T-helper 2 cell treated with Interferon-gamma antibody and Interleukin-4, amounts not matched to agents 5 μg/mL and 100 μg/mL, for 36 hours (primary cell): ENCODE results near the gene METTL9.

Experiments used
- DNase-seq: peaks from one replicate; pipeline ENCODE4 v3.0.0; 2021; ENCODE audit warnings: low spot score
- H3K27ac Mint-ChIP-seq: one replicate; pipeline ENCODE4 v1.8.0; 2021; ENCODE audit warnings: mild to moderate bottlenecking, mixed read lengths
- H3K27me3 Mint-ChIP-seq: one replicate; pipeline ENCODE4 v1.8.0; 2021; ENCODE audit warnings: low read depth, mixed read lengths
- H3K36me3 Mint-ChIP-seq: one replicate; pipeline ENCODE4 v1.8.0; 2021; ENCODE audit warnings: low read depth, mixed read lengths
- H3K4me1 Mint-ChIP-seq: one replicate; pipeline ENCODE4 v1.8.0; 2021; ENCODE audit warnings: low read depth, mixed read lengths
- H3K4me3 Mint-ChIP-seq: one replicate; pipeline ENCODE4 v1.8.0; 2022; ENCODE audit warnings: mild to moderate bottlenecking, moderate library complexity, mixed read lengths
- H3K9me3 Mint-ChIP-seq: one replicate; pipeline ENCODE4 v1.8.0; 2021; ENCODE audit warnings: mixed read lengths

The METTL9 gene

DNA sequence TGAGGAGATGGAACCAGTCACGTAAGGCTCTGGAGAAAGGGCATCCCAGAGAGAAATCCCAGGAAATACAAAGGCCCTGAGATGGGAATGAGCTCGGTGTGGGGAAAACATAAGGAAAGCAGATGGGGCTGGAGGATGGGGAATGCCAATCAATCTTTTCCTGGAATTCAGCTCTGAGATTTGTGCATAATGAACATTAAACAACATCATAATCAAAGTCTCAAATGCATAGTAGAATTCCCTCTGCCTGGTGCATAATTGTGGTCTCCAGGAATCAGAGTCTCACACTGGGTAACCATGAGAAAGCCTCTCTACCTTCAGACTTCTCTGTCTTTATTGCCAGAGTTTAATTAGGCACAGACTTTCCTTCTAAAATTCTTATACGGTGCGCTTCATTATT is 95.2 kb downstream of the METTL9 start:
- DNase-seq, result no peak
- Mint-ChIP-seq H3K27ac (no peak overlapping the region), H3K9me3 (no peaks in the 10 kb centered on the region), H3K4me3 (no peak overlapping the region), H3K36me3 (no peaks in the 10 kb centered on the region), H3K4me1 (no peaks in the 10 kb centered on the region), H3K27me3 (peaks cover 4% of the 10 kb centered on the region)

DNA sequence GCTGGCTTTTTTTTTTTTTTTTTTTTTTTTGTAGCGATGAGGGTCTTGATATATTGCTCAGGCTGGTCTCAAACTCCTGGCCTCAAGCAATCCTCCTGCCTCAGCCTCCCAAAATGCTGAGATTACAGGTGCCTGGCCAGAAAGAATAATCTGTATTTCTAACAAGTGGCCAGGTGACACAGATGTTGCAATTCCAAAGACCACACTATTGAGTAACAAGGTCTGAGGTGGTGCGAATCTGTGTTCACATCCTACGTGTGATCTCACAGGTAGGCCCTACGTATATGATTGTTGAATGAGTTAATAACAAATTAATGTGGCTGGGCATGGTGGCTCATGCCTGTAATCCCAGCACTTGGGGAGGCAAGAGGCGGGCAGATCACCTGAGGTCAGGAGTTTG is 97.7 kb downstream of the METTL9 start:
- Mint-ChIP-seq H3K4me1 (no peaks in the 10 kb centered on the region), H3K4me3 (no peak overlapping the region), H3K27me3 (peaks cover 2% of the 10 kb centered on the region), H3K9me3 (no peaks in the 10 kb centered on the region), H3K27ac (no peak overlapping the region), H3K36me3 (no peaks in the 10 kb centered on the region)
- no peak for DNase-seq

DNA sequence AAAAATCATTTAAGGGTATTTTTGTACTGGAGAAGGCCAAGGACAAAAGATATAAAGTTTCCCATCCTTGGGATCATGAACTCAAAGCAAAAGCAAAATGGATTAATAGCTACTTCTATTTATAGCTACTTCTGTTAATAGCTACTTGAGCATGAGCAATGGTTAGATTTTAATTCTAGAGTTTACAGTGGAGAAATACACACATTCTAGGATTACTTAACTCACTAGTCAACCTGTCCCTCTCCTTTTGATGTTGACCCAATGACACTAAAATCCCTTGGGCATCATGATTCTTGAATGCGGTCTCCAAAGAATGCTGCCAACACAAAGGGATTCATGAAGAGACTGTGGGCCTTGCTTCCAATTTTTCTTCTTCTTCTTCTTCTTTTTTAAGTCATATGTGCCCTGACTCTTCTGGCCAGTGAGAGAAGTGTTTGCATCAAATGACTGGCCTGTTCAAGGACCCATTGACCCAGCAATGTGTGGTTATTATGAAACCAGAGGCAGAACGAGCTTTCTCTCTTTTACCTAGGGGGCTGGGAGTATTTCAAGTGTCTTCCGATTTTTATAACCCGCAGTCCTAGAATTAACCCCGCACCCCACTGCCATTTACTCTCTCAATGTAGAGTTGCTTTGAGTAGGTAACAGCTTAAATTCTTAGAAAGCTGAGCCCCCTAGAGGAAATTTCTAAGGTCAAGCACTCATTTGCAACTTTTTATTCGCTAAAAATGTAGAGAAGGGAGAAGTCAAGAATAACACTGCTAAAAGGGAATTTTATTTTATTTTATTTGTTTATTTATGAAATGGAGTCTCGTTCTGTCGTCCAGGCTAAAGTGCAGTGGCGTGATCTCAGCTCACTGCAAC is 99.0 kb downstream of the METTL9 start:
- no peak overlapping the region for H3K4me3 Mint-ChIP-seq
- H3K36me3 Mint-ChIP-seq, result no peaks in the 10 kb centered on the region
- no peak overlapping the region for H3K27ac Mint-ChIP-seq
- no peaks in the 10 kb centered on the region for H3K4me1 Mint-ChIP-seq
- H3K9me3 Mint-ChIP-seq, result no peaks in the 10 kb centered on the region
- DNase-seq, result no peak
- H3K27me3 Mint-ChIP-seq, result peaks cover 2% of the 10 kb centered on the region

DNA sequence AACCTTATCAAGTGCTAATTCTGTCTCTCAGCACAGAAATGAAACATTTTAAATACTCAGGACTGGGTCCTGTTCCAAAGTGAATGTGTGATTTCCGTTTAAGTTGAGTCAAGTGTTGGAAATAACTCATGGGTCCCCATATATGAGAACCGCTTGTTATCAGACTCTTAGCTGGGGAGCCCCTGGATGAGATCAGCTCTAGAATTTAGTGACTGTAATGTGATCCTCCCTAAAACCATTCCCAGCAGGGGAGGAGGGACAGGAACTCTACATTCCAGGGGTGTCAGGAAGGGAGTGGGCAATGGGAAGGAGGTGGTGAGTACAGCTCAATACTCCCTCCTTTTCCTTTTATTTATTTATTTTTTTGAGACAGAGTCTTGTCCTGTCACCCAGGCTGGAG is 101.9 kb downstream of the METTL9 start:
- Mint-ChIP-seq H3K4me1 (peaks cover 2% of the 10 kb centered on the region), H3K9me3 (no peaks in the 10 kb centered on the region), H3K27ac (no peak overlapping the region), H3K36me3 (no peaks in the 10 kb centered on the region), H3K4me3 (no peak overlapping the region), H3K27me3 (no peaks in the 10 kb centered on the region)
- no peak for DNase-seq

DNA sequence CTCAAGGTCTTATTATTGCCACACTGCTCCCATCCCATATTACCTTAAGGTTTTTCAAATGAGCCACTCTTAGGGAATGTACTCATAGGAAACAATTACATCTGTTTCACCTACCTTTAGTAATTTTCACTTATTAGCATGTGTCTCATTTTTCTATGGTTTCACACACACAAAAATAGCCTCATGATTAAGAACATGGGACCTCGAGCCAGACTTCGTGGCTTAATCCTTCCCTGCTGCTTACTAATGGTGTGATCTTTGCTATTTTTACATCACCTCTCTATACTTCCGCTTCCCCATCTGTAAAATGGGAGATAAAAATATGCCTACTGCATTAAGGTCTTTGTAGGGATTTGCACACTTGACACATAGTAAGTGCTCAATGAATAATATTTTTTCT is 102.9 kb downstream of the METTL9 start:
- no peaks in the 10 kb centered on the region for H3K36me3 Mint-ChIP-seq
- H3K27me3 Mint-ChIP-seq, result no peaks in the 10 kb centered on the region
- H3K4me3 Mint-ChIP-seq, result no peak overlapping the region
- H3K4me1 Mint-ChIP-seq, result peaks cover 2% of the 10 kb centered on the region
- no peak for DNase-seq
- no peaks in the 10 kb centered on the region for H3K9me3 Mint-ChIP-seq
- H3K27ac Mint-ChIP-seq, result no peak overlapping the region

DNA sequence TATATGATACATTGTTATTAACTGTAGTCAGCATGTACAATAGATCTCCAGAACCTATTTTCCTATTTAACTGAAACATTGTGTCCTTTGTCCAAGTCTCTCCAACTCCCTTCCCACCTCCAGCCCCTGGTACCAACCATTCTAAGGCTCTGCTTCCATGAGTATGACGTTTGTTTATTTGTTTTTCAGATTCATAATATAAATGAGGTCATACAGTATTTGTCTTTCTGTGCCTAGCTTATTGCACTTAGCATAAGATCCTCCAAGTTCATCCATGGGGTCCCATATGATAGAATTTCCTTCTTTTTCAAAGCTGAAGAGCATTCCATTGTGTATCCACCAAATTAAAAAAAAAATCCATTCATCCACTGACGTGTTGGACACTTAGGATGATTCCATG is 103.8 kb downstream of the METTL9 start:
- Mint-ChIP-seq H3K27me3 (no peaks in the 10 kb centered on the region), H3K4me3 (no peak overlapping the region), H3K9me3 (no peaks in the 10 kb centered on the region), H3K27ac (no peak overlapping the region), H3K4me1 (peaks cover 2% of the 10 kb centered on the region), H3K36me3 (no peaks in the 10 kb centered on the region)
- DNase-seq, result no peak

DNA sequence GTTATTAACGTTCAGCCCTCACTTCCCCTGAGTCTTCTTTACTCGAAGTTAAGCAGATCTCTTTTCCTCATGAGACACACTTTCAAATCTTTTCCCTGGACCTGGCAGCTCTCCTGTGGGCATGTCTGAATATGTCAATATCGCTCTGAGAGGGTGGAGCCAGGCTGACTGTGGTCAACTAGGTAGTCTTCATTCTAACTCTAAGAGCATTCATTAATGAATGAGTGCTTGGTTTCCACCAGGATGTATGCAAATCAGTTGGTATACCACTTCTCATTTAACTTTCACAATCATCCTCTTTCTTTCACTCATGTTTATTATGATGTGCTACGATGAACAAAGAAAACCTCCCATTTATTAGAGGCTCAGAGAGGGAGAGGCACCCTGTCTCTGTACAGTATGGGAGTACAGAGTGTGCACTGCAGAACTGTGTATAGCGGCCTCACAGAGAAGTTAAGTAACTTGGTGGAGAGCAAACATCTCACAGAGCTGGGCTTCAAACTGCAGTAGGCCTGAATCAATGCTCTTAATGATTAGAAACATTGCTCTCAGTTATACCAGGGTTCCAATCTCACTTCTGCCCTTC is 104.3 kb downstream of the METTL9 start:
- no peak overlapping the region for H3K4me3 Mint-ChIP-seq
- no peak for DNase-seq
- H3K36me3 Mint-ChIP-seq, result no peaks in the 10 kb centered on the region
- peaks cover 4% of the 10 kb centered on the region for H3K4me1 Mint-ChIP-seq
- H3K9me3 Mint-ChIP-seq, result no peaks in the 10 kb centered on the region
- H3K27ac Mint-ChIP-seq, result no peak overlapping the region
- no peaks in the 10 kb centered on the region for H3K27me3 Mint-ChIP-seq

DNA sequence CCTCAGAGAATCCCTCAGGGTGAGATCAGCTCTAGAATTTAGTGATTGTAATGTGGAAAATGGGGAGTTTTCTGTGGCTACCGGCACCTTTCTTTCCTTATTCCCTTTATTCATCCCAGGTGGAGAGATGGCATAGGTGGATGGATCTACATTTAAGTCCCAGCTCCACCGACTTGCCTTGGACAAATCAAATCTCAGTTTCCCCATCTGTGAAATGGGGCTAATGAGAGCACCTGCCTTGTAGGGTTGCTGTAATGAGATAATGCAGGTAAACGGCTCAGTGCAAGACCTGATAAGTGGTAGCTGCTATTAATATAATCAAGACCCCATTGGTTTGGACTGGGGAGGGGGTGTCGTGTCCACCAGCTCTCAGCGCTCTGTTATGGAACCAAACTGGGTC is 104.9 kb downstream of the METTL9 start:
- DNase-seq, result no peak
- H3K4me3 Mint-ChIP-seq, result no peak overlapping the region
- no peak overlapping the region for H3K27ac Mint-ChIP-seq
- no peaks in the 10 kb centered on the region for H3K36me3 Mint-ChIP-seq
- H3K9me3 Mint-ChIP-seq, result no peaks in the 10 kb centered on the region
- H3K4me1 Mint-ChIP-seq, result peaks cover 4% of the 10 kb centered on the region
- no peaks in the 10 kb centered on the region for H3K27me3 Mint-ChIP-seq

DNA sequence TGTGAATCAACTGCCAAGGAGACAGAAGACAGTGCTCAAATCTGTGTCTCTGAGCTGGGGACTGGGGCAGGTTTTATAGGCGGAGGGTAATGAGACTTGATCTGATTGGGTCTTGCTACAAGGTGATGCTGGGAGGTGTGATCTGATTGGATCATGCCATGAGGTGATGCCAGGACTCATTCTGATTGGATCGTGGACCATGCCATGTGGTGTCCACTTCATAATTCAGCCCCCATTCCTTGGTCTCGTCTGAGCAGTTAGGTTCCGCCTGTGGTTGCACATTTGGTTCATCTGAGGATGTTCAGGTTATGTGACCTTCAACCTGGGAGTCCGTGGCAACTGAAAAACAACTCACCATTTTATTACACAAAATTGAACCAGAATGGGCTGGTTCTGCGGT is 105.4 kb downstream of the METTL9 start:
- peaks cover 4% of the 10 kb centered on the region for H3K4me1 Mint-ChIP-seq
- no peak for DNase-seq

More for the DNA sequence above, 105.4 kb downstream of the METTL9 start:
- no peak overlapping the region for H3K4me3 Mint-ChIP-seq
- H3K36me3 Mint-ChIP-seq, result no peaks in the 10 kb centered on the region
- H3K27ac Mint-ChIP-seq, result no peak overlapping the region
- H3K27me3 Mint-ChIP-seq, result no peaks in the 10 kb centered on the region
- no peaks in the 10 kb centered on the region for H3K9me3 Mint-ChIP-seq
